GM12878 (cell line): ENCODE data around the gene DAGLA. TPM values are rescaled to one million over a fixed set of nuclear protein-coding genes. Genes with fewer than 3 reads are reported as not detected.

Experiments used
- ATAC-seq: fragments of 200-7000 bp; cut with Tn5 transposase; 3 replicates; pipeline ENCODE4 v1.9.1; 2020; ENCODE audit warnings: mild to moderate bottlenecking, moderate library complexity
- BruUV-seq: library from RNA; stranded (reverse); fragments of 400-500 nt; replicated peaks from 2 replicates; lab custom pipeline; 2021; lab: Mats Ljungman, UMichigan
- CTCF ChIA-PET: fragments of 300-600 bp; sonication (Branson Sonifier 250); formaldehyde crosslinking; extraction: SDS; loops from one replicate; lab custom pipeline; 2021; ENCODE audit warnings: inconsistent platforms; lab: Yijun Ruan, JAX
- POLR2A ChIA-PET: fragments of 350-600 bp; formaldehyde crosslinking; extraction: SDS; loops from one replicate; lab custom pipeline; 2021; ENCODE audit warnings: inconsistent platforms; lab: Charles Lee
- RAD21 ChIA-PET: fragments of 300-600 bp; sonication (Branson Sonifier 250); formaldehyde crosslinking; loops from one replicate; lab custom pipeline; 2023; ENCODE audit warnings: antibody characterized with exemption; ENCODE audit not compliant: unreplicated experiment; lab: Charles Lee
- SMC1A ChIA-PET: fragments of 300-600 bp; sonication (Branson Sonifier 250); formaldehyde crosslinking; loops from one replicate; lab custom pipeline; 2023; ENCODE audit not compliant: unreplicated experiment, uncharacterized antibody; lab: Charles Lee
- DNase-seq: peaks from one replicate; pipeline ENCODE4 v3.0.0-alpha.2; 2011; ENCODE audit warnings: low read depth, low spot score
- FAIRE-seq: peaks from 3 replicates; lab custom pipeline; 2011; peaks lifted over from hg19 to GRCh38; lab: Jason Lieb, UNC
- H2AFZ ChIP-seq: 2 replicates; pipeline ENCODE4 v1.6.0; 2011; ENCODE audit warnings: low read depth, low read length, control low read depth; ENCODE audit not compliant: control insufficient read depth
- H3K27ac ChIP-seq: 2 replicates; pipeline ENCODE4 v1.5.1; 2011; ENCODE audit warnings: control low read depth; ENCODE audit not compliant: control insufficient read depth, insufficient read depth
- H3K27me3 ChIP-seq, 2 experiments: replicated peaks in 1 of 2; 2 replicates each; pipeline versions ENCODE4 v1.6.0 to v1.6.1; 2011; ENCODE audit warnings: low read length in 1 of 2; ENCODE audit not compliant: control insufficient read depth in 2 of 2, insufficient read depth in 2 of 2
- H3K36me3 ChIP-seq, 2 experiments: 2 replicates each; pipeline ENCODE4 v1.5.1; 2011; ENCODE audit warnings: low read length in 1 of 2; ENCODE audit not compliant: control insufficient read depth in 2 of 2, insufficient read depth in 2 of 2
- H3K4me1 ChIP-seq: 2 replicates; pipeline ENCODE4 v1.6.1; 2011; ENCODE audit warnings: mild to moderate bottlenecking, low read length, moderate library complexity, mixed read lengths; ENCODE audit not compliant: control insufficient read depth, insufficient read depth
- H3K4me2 ChIP-seq: 2 replicates; pipeline ENCODE4 v1.6.0; 2011; ENCODE audit warnings: control low read depth; ENCODE audit not compliant: control insufficient read depth, insufficient read depth
- H3K4me3 ChIP-seq: fragments of 200-600 bp; sonication (generic); 2 replicates; pipeline ENCODE4 v1.5.1; 2016
- H3K79me2 ChIP-seq: 2 replicates; pipeline ENCODE4 v1.6.0; 2011; ENCODE audit warnings: low read length; ENCODE audit not compliant: control insufficient read depth, insufficient read depth
- H3K9ac ChIP-seq: 2 replicates; pipeline ENCODE4 v1.8.0; 2011; ENCODE audit warnings: low read length, control low read depth, mixed read lengths; ENCODE audit not compliant: control insufficient read depth, insufficient read depth
- H3K9me3 ChIP-seq: replicated peaks from 3 replicates; pipeline ENCODE4 v1.5.1; 2011; ENCODE audit warnings: mild to moderate bottlenecking, low read length; ENCODE audit not compliant: control insufficient read depth, insufficient read depth
- H4K20me1 ChIP-seq: 2 replicates; pipeline ENCODE4 v1.6.0; 2011; ENCODE audit not compliant: control insufficient read depth, insufficient read depth
- BRCA1 ChIP-seq: IDR thresholded peaks from 2 replicates; pipeline ENCODE4 v1.6.1; 2011; ENCODE audit warnings: low read depth, low read length, improper control_type of control experiment
- CTCF ChIP-seq, 3 experiments: IDR thresholded peaks in 2 of 3; conservative IDR thresholded peaks in 1 of 3; 2 replicates each; pipeline ENCODE4 v1.5.1; 2011; ENCODE audit warnings: low read depth in 3 of 3, low read length in 3 of 3, mild to moderate bottlenecking in 3 of 3, control low read depth in 2 of 3, moderate library complexity in 2 of 3, inconsistent platforms in 1 of 3, mixed read lengths in 1 of 3; ENCODE audit not compliant: control insufficient read depth in 2 of 3, insufficient read depth in 1 of 3; ENCODE audit errors: extremely low read depth in 1 of 3
- LARP7 ChIP-seq: fragments of 450-650 bp; IDR thresholded peaks from 2 replicates; pipeline ENCODE4 v1.6.1; 2017; ENCODE audit warnings: mild to moderate bottlenecking
- PRDM15 ChIP-seq: fragments of 450-650 bp; formaldehyde crosslinking; IDR thresholded peaks from 2 replicates; pipeline ENCODE4 v1.4.0; 2020; ENCODE audit warnings: mild to moderate bottlenecking, moderate library complexity
- RELB ChIP-seq: fragments of 450-650 bp; IDR thresholded peaks from 2 replicates; pipeline ENCODE4 v1.6.1; 2017; ENCODE audit warnings: low read depth, mild to moderate bottlenecking, moderate library complexity
- TCF7 ChIP-seq: IDR thresholded peaks from 2 replicates; pipeline ENCODE4 v1.6.1; 2014; ENCODE audit warnings: antibody characterized with exemption, borderline replicate concordance
- YBX1 ChIP-seq: fragments of 450-650 bp; IDR thresholded peaks from 2 replicates; pipeline ENCODE4 v1.6.1; 2016; ENCODE audit warnings: antibody characterized with exemption
- WGBS: methylation state at CpG from one replicate; pipeline ENCODE4 v1.1.6; 2016; ENCODE audit warnings: low lambda C conversion rate; ENCODE audit not compliant: insufficient replicate concordance, insufficient coverage; ENCODE audit errors: missing lambda C conversion rate; 5-methylcytosine and 5-hydroxymethylcytosine counted together
- in situ Hi-C: fragments of 300-500 bp; cut with MboI; formaldehyde crosslinking; loops from 9 replicates; pipeline ENCODE4 v1.14.3; 2018; ENCODE audit warnings: mixed read lengths
- intact Hi-C: fragments of 100-400 bp; cut with micrococcal nuclease; formaldehyde crosslinking; loops from one replicate; pipeline ENCODE4 v1.14.2; 2022; ENCODE audit not compliant: unreplicated experiment
- polyA plus RNA-seq, 11 experiments: library from polyadenylated mRNA; depleted of rRNA in 4 of 11; unstranded in 6 of 11; stranded (reverse) in 5 of 11; fragments of >200 nt; fragmentation: Nextera tagmentation in 4 of 11; fragmentation: Illumina TruSeq in 1 of 11; extraction: Ambion mirVana in 4 of 11; extraction: Trizol in 1 of 11; gene quantifications; 1 replicate in 1 of 11; 2 replicates in 10 of 11; pipeline versions ENCODE4 v1.2.1 to v1.2.3, GENCODE V29; 2011 to 2016; ENCODE audit warnings: inconsistent platforms in 2 of 11, missing spikeins in 2 of 11, low read depth in 1 of 11
- total RNA-seq, 4 experiments: library from RNA; depleted of rRNA in 3 of 4; stranded (reverse); fragments of >200 nt in 3 of 4; fragmentation: Illumina TruSeq in 1 of 4; extraction: Trizol in 1 of 4; gene quantifications; 2 replicates each; pipeline versions ENCODE4 v1.2.1 to v1.2.3, GENCODE V29; 2013 to 2021
- TF ChIP-seq, protein P1 (sequence below): fragments of 450-650 bp; conservative IDR thresholded peaks from 2 replicates; pipeline ENCODE4 v1.6.1; 2017; ENCODE audit warnings: mild to moderate bottlenecking, moderate library complexity

The DAGLA gene
- total and polyA plus RNA-seq, 10 of the 15 experiments (the other 5 are each of a cell fraction or from before 2014, with no cell fraction given), result 0.05 TPM; not detected in 9

DNA sequence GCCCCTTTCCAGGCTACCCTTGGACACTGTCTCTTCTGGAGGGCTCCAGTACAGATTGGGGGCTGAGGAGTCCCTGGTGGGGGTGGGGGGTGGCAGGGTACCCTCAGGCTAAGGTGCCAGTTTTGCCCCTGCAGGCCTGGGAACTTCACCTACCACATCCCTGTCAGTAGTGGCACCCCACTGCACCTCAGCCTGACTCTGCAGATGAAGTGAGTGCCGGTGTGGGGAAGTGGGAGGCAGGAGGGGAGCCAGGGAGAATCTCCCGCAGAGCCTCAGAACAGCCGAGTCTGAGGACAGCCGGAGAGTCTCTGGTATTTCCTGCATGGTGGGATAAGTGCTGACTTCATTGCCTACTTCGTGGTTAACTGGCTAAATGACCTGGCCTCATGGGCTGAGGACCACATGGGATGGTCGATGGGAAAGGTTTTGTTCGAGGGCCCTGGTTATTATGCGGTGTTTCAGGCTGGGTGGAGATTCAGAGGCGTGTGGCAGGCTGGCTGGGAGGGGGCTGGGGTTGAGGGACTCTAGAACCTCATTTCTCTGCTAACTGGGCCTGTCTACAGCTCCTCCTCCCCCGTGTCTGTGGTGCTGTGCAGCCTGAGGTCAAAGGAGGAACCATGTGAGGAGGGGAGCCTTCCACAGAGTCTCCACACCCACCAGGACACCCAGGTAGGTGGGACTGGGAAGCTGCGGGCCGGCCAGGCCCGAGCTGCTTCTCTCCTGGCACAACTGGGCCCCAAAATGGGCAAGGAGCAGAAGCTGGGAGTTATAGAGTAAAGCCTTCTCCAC, 103.7 kb downstream of the DAGLA start (continued):
- TF ChIP-seq CTCF (IDR thresholded peaks at IDR 0.05 in 2 of 3, conservative IDR thresholded peaks at IDR 0.05 in 1 of 3; ENCODE audit: control insufficient read depth in 2 of 3, extremely low read depth in 1 of 3, insufficient read depth in 1 of 3, low read depth in 3 of 3, low read length in 3 of 3), result no peak
- TF ChIP-seq, all 136 proteins: peak for 0

- no peaks in the 10 kb centered on the region; the same call in 1 of the 2 replicates for H3K4me1 ChIP-seq
- 73% methylated on average over 7 of the region's 7 CpGs for WGBS
- no peak overlapping the region for H3K9ac ChIP-seq
- in situ Hi-C loops, result loop anchor here (5.0 kb wide), 1 partner anchor 37 kb away; no protein-coding TSS in a partner anchor
- RAD21 ChIA-PET, result interaction anchor here (0.7 to 1.1 kb wide), 2 partner anchors 50 to 298 kb away, joined by 3 to 4 read pairs; no protein-coding TSS in a partner anchor
- H2AFZ ChIP-seq, result no peak overlapping the region
- H3K79me2 ChIP-seq, result no peaks in the 10 kb centered on the region
- no peaks in the 10 kb centered on the region for H3K9me3 ChIP-seq
- POLR2A ChIA-PET, result interaction anchor here (1.1 kb wide), 1 partner anchor 29 kb away, joined by 4 read pairs; no protein-coding TSS in a partner anchor
- FAIRE-seq, result no peak
- DNase-seq, result no peak
- SMC1A ChIA-PET, result no interaction called here
- H3K4me2 ChIP-seq, result no peak overlapping the region
- no peaks in the 10 kb centered on the region for H3K27me3 ChIP-seq
- BruUV-seq, result no TSS peak
- CTCF ChIA-PET, result interaction anchor here (0.7 to 10.5 kb wide), 2 partner anchors 36 to 44 kb away, joined by 3 to 200 read pairs; no protein-coding TSS in a partner anchor
- peaks cover 14 to 15% of the 10 kb centered on the region in 2 experiments for H3K36me3 ChIP-seq
- no peak for ATAC-seq
- intact Hi-C loops, result no loop called here
- H4K20me1 ChIP-seq, result no peaks in the 10 kb centered on the region
- no peak overlapping the region for H3K4me3 ChIP-seq
- no peak overlapping the region for H3K27ac ChIP-seq
- no peak for TF ChIP-seq LARP7
- TF ChIP-seq, protein P1, sequence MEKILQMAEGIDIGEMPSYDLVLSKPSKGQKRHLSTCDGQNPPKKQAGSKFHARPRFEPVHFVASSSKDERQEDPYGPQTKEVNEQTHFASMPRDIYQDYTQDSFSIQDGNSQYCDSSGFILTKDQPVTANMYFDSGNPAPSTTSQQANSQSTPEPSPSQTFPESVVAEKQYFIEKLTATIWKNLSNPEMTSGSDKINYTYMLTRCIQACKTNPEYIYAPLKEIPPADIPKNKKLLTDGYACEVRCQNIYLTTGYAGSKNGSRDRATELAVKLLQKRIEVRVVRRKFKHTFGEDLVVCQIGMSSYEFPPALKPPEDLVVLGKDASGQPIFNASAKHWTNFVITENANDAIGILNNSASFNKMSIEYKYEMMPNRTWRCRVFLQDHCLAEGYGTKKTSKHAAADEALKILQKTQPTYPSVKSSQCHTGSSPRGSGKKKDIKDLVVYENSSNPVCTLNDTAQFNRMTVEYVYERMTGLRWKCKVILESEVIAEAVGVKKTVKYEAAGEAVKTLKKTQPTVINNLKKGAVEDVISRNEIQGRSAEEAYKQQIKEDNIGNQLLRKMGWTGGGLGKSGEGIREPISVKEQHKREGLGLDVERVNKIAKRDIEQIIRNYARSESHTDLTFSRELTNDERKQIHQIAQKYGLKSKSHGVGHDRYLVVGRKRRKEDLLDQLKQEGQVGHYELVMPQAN, result no peak
- no peak for TF ChIP-seq TCF7
- no peak for TF ChIP-seq RELB
- no peak for TF ChIP-seq BRCA1
- TF ChIP-seq PRDM15 (CRISPR knock-in tag), result no peak
- no peak for TF ChIP-seq YBX1
These were observed 104.3 kb downstream of the DAGLA start for GRCh38 chr11:61784506-61784805.
